ENCODE results near the gene MUC5B.
"Not testable (repeated sequence)": the region's sequence is repeated elsewhere in the genome, so short reads cannot be mapped to it uniquely, and the experiment has no call there.

MUC5B gene

GRCh38 chr11:1191786-1192470, 30.9 kb upstream of the MUC5B start:
- DNase-seq (ENCODE audit: low spot score); FAIRE-seq: not testable (repeated sequence)

GRCh38 chr11:1192741-1193325, 30.0 kb upstream of the MUC5B start:
- no peak for FAIRE-seq

GRCh38 chr11:1193326-1194230, 29.3 kb upstream of the MUC5B start:
- DNase-seq (ENCODE audit: low spot score), result no peak

More at GRCh38 chr11:1192741-1193325, 30.0 kb upstream of the MUC5B start:
- no peak for DNase-seq (ENCODE audit: low spot score)

DNA sequence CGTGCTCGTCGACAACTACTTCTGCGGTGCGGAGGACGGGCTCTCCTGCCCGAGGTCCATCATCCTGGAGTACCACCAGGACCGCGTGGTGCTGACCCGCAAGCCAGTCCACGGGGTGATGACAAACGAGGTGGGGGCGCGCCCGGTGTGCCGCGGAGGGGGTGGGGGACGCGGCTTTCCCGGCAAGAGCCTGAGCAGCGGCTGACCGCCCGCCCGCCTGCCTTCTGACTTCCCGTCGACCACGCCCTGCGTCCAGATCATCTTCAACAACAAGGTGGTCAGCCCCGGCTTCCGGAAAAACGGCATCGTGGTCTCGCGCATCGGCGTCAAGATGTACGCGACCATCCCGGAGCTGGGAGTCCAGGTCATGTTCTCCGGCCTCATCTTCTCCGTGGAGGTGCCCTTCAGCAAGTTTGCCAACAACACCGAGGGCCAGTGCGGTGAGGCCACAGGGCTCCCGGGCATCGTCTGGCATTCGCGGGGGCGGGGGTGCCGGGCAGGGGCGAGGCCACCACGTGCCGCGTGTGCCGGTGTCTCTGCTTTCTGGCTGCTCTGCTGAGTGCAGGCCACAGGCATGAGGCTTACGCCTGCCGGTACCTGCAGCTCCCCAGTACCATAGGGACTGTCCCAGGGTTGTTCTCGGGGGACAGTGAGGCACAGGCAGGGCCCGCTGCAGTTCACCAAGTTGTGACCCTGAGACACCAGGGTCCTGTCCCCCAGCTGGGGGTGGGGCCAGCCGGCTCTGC, 28.5 kb upstream of the MUC5B start:
- FAIRE-seq (no peak), DNase-seq (ENCODE audit: low spot score) (no peak)

More at GRCh38 chr11:1193326-1194230, 29.3 kb upstream of the MUC5B start:
- no peak for FAIRE-seq

DNA sequence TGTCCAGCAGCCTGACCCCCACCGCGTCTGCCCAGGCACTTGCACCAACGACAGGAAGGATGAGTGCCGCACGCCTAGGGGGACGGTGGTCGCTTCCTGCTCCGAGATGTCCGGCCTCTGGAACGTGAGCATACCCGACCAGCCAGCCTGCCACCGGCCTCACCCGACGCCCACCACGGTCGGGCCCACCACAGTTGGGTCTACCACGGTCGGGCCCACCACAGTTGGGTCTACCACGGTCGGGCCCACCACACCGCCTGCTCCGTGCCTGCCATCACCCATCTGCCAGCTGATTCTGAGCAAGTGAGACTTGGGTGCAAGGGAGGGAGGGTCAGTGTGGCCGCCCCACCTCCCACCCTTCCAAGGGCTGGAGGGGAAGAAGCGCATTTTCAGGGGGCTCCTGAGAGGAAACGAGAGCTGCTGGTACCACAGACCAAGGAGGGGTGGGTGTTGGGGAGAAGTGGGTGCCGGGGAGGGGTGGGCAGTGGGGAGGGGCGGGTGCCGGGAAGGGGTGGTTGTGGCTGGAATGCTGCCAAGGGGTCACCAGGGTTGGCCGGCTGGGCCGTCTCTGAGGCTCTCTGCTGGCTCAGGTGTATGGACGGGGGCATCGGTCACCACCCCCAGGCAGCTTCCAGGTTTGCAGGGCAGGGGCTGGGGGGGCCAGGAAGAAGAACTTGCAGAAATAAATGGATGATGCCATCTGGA, 27.7 kb upstream of the MUC5B start:
- no peak for FAIRE-seq
- no peak for DNase-seq (ENCODE audit: low spot score)

DNA sequence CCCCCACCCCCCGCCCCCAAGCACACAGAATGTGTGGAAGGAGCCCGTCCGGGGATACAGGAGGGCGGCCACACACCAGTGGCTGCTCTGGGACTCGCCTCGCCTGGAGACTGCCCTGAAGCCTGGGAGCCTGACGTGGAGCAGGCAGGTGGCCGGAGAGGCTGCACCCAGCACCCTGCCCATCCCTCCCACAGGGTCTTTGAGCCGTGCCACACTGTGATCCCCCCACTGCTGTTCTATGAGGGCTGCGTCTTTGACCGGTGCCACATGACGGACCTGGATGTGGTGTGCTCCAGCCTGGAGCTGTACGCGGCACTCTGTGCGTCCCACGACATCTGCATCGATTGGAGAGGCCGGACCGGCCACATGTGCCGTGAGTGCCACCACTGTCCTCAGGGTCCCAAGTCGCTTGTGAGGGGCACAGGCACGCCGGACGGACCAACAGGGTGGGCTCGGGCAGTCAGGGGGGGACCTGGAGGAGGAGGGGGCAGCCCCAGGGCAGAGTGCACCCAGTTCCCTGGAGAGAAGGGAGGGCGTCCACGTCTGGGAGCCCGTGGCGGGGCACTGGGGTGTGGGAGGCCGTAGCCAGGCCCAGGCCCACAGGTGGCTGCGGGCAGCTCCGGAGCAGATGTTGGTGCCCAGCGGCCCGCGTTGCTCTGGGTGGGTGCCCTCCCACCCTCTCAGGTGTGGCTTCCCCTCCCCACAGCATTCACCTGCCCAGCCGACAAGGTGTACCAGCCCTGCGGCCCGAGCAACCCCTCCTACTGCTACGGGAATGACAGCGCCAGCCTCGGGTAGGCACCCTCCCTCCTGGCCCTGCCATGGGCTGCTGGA, 27.0 kb upstream of the MUC5B start:
- no peak for FAIRE-seq
- no peak for DNase-seq (ENCODE audit: low spot score)

- no peak for FAIRE-seq
- no peak for DNase-seq (ENCODE audit: low spot score)
Measured at GRCh38 chr11:1196516-1197391, 26.1 kb upstream of the MUC5B start.

GRCh38 chr11:1197431-1197885, 25.4 kb upstream of the MUC5B start:
- no peak for DNase-seq (ENCODE audit: low spot score)

DNA sequence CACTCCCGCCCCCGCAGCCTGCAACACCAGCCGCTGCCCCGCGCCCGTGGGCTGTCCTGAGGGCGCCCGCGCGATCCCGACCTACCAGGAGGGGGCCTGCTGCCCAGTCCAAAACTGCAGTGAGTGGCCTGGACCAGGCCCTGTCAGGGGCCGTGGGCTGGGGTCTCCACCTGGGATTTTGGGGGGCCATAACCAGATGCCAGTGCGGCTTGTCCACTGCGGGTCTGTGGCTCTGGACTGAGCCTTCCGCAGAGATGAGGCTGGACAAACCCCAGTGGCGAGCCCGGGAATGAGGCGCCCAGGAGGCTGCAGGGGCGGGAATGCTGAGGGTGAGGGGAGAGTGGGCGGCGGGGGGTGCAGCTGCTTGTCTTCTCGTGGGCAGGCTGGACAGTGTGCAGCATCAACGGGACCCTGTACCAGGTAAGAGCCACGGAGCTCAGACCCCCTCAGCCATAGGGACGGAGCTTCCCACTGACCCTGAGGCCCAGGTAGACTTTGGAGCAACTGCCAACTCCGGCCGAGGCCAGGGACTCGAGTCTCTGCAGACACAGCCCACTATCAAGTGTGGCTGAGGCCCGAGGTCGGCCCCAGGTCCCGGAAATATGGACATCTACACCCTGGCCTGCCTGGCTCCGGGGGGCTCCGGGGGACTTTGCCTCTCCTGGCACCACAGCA, 24.8 kb upstream of the MUC5B start:
- DNase-seq (ENCODE audit: low spot score), result no peak
- no peak for FAIRE-seq

More at GRCh38 chr11:1197431-1197885, 25.4 kb upstream of the MUC5B start:
- FAIRE-seq, result no peak

DNA sequence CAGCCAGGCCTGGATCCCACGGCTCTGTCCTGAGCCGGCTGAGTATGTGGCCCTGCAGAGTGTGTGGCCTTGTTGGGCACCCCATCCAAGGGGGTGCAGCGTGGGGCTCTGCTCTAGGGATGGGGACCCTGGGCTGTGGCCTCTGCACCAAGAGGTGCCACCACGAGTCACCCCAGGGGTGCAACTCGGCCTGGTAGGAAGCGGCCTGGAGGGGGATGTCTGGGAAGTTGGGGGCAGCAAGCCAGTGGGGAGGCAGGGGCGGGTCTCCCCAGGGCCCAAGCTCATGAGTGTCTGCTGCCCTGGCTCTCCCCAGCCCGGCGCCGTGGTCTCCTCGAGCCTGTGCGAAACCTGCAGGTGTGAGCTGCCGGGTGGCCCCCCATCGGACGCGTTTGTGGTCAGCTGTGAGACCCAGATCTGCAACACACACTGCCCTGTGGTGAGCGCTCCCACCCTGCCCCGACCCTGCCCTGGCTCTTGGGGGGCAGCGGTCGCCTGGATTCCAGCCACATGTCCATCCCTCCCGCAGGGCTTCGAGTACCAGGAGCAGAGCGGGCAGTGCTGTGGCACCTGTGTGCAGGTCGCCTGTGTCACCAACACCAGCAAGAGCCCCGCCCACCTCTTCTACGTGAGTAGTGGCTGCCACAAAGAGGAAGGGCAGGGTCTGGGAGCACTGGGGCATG, 24.2 kb upstream of the MUC5B start:
- FAIRE-seq, result no peak
- DNase-seq (ENCODE audit: low spot score), result no peak

DNA sequence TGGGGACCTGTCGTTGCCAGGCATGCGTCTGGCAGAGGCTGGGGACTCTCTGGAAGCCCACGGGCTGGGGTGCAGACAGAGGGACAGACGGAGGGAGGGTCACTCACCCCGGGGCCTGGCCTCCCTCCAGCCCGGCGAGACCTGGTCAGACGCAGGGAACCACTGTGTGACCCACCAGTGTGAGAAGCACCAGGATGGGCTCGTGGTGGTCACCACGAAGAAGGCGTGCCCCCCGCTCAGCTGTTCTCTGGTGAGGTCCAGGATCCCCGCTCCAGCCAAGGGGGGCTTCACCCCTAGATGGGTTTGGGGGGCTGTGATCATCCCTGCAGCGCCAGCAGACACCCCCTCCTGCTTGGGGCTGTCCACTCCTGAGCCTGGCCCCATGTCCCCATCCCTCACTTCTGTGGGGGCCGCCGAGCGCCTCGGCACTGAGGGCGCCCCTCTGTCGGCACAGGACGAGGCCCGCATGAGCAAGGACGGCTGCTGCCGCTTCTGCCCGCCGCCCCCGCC, 23.6 kb upstream of the MUC5B start:
- DNase-seq (ENCODE audit: low spot score), result no peak

DNA sequence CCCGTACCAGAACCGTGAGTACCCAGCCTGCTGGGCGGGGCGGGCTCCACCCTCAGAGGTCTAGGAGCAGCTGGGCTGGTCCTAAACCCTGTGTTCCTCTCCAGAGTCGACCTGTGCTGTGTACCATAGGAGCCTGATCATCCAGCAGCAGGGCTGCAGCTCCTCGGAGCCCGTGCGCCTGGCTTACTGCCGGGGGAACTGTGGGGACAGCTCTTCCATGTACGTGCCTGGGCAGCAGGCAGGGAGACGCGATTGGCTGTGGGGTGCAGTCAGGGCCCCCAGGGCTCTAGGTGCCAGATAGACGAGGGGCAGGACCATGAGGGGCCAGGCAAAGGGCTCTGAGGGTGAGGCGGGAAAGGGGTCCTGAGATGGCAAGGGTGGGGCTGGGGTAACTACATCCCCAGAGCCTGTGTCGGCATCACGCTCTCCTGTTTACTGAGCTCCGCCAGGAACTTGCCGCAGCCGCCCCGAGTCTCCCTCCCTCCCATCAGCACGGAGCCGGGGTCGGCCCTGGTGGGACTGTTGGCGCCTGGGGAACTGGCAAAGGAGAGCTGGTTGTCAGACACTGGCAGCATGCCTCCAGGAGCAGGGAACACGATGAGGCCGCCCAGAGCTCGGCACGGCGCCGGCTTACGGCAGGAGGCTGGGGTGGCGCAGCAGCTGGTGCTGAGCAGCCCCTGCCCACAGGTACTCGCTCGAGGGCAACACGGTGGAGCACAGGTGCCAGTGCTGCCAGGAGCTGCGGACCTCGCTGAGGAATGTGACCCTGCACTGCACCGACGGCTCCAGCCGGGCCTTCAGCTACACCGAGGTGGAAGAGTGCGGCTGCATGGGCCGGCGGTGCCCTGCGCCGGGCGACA, 22.9 kb upstream of the MUC5B start:
- no peak for DNase-seq (ENCODE audit: low spot score)

More for the DNA sequence above, 23.6 kb upstream of the MUC5B start:
- FAIRE-seq, result no peak

GRCh38 chr11:1200611-1201191, 22.2 kb upstream of the MUC5B start:
- FAIRE-seq, result no peak
- DNase-seq (ENCODE audit: low spot score), result no peak

More for the DNA sequence above, 22.9 kb upstream of the MUC5B start:
- FAIRE-seq, result no peak

GRCh38 chr11:1201395-1202153, 21.3 kb upstream of the MUC5B start:
- DNase-seq (ENCODE audit: low spot score) (no peak), FAIRE-seq (no peak)

GRCh38 chr11:1202154-1202775, 20.6 kb upstream of the MUC5B start:
- DNase-seq (ENCODE audit: low spot score) (no peak), FAIRE-seq (no peak)

All from RCC 7860 (cell line).